ENCODE data around the gene AXL.
"Not testable (repeated sequence)": the region's sequence is repeated elsewhere in the genome, so short reads cannot be mapped to it uniquely, and the experiment has no call there.

Gene AXL

GRCh38 chr19:41276231-41276630, 57.2 kb downstream of the AXL start:
- DNase-seq (ENCODE audit: low read depth) = no peak

GRCh38 chr19:41278478-41278877, 59.5 kb downstream of the AXL start:
- no peak for DNase-seq (ENCODE audit: low read depth)

- no peak for DNase-seq (ENCODE audit: low read depth)
Observed at GRCh38 chr19:41288673-41289530, 69.9 kb downstream of the AXL start.

- not testable (repeated sequence) for DNase-seq (ENCODE audit: low read depth)
Observed at GRCh38 chr19:41289814-41290213, 70.8 kb downstream of the AXL start.

- DNase-seq (ENCODE audit: low read depth) = no peak
Observed at GRCh38 chr19:41294393-41294792, 75.4 kb downstream of the AXL start.

GRCh38 chr19:41295499-41295898, 76.5 kb downstream of the AXL start:
- no peak for DNase-seq (ENCODE audit: low read depth)

GRCh38 chr19:41296433-41296871, 77.4 kb downstream of the AXL start:
- DNase-seq (ENCODE audit: low read depth) = no peak

GRCh38 chr19:41297628-41298347, 78.8 kb downstream of the AXL start:
- no peak for DNase-seq (ENCODE audit: low read depth)

GRCh38 chr19:41298348-41298964, 79.4 kb downstream of the AXL start:
- no peak for DNase-seq (ENCODE audit: low read depth)

- no peak for DNase-seq (ENCODE audit: low read depth)
Observed at GRCh38 chr19:41299046-41299754, 80.2 kb downstream of the AXL start.

GRCh38 chr19:41299755-41300089, 80.7 kb downstream of the AXL start:
- peak; percentile 29 for DNase-seq (ENCODE audit: low read depth)

GRCh38 chr19:41300555-41300954, 81.5 kb downstream of the AXL start:
- DNase-seq (ENCODE audit: low read depth) = no peak

GRCh38 chr19:41302624-41303351, 83.8 kb downstream of the AXL start:
- peak; percentile 39 for DNase-seq (ENCODE audit: low read depth)

- no peak for DNase-seq (ENCODE audit: low read depth)
Observed at GRCh38 chr19:41303954-41304353, 84.9 kb downstream of the AXL start.

GRCh38 chr19:41304706-41305483, 85.9 kb downstream of the AXL start:
- DNase-seq (ENCODE audit: low read depth) = no peak

GRCh38 chr19:41305927-41306793, 87.1 kb downstream of the AXL start:
- no peak for DNase-seq (ENCODE audit: low read depth)

GRCh38 chr19:41307090-41307875, 88.3 kb downstream of the AXL start:
- DNase-seq (ENCODE audit: low read depth) = no peak

- DNase-seq (ENCODE audit: low read depth) = no peak
Observed at GRCh38 chr19:41307954-41308449, 89.0 kb downstream of the AXL start.

Measured in activated T-cell treated with anti-CD3 and anti-CD28 coated beads for 1 hour (primary cell).